ENCODE data around the gene LIN54. TPM values are rescaled to one million over a fixed set of nuclear protein-coding genes. Genes with fewer than 3 reads are reported as not detected.

Gene LIN54
- total and polyA plus RNA-seq, 4 donors: 2.0 to 17.1 (median 5.2) TPM

GRCh38 chr4:82885410-82885809, 125.2 kb downstream of the LIN54 start (continued):
- TF ChIP-seq TAF1 (conservative IDR thresholded peaks at IDR 0.05): no peak

Small RNAs within 50 kb of the gene (small RNA-seq; reads per million reads assigned to genes)
- gene RF00019 (not detected), gene RNU6-615P (not detected)

Other genes with a start within 250 kb of the LIN54 start
- 1 to 10 TPM in 1 of 2 donors, under 1 TPM in 1; 0.28 to 1.9 TPM for gene SCD5, start 212.0 kb downstream of the LIN54 start, total RNA-seq
- under 1 TPM; 0.14 to 0.85 TPM for gene SCD5, start 212.0 kb downstream of the LIN54 start, polyA plus RNA-seq
- 100 to 1,000 TPM in 1 of 2 donors, 10 to 100 TPM in 1; 79.9 to 204 TPM for gene SEC31A, start 119.7 kb downstream of the LIN54 start, total RNA-seq
- 10 to 100 TPM; 87.9 to 89.9 TPM for gene SEC31A, start 119.7 kb downstream of the LIN54 start, polyA plus RNA-seq
- 1 to 10 TPM; 5.3 to 5.9 TPM for gene THAP9, start 110.1 kb downstream of the LIN54 start, total RNA-seq
- gene THAP9, start 110.1 kb downstream of the LIN54 start, polyA plus RNA-seq: 1 to 10 TPM; 1.1 to 1.6 TPM
- gene COPS4, start 24.4 kb upstream of the LIN54 start, total RNA-seq: 10 to 100 TPM; 18.7 to 46.3 TPM
- 10 to 100 TPM; 15.3 to 16.1 TPM for gene COPS4, start 24.4 kb upstream of the LIN54 start, polyA plus RNA-seq
- 10 to 100 TPM in 1 of 2 donors, 1 to 10 TPM in 1; 9.9 to 63.2 TPM for gene PLAC8, start 103.9 kb upstream of the LIN54 start, total RNA-seq
- gene PLAC8, start 103.9 kb upstream of the LIN54 start, polyA plus RNA-seq: 10 to 100 TPM in 1 of 2 donors, 1 to 10 TPM in 1; 8.1 to 18.6 TPM